Immature natural killer cell (primary cell): ENCODE data around the gene CEACAM16. TPM values are rescaled to one million over a fixed set of nuclear protein-coding genes. Genes with fewer than 3 reads are reported as not detected.

Source experiments
- DNase-seq, 3 donors: peaks; one replicate each; pipeline ENCODE4 v3.0.0; 2022; ENCODE audit warnings: mixed read lengths in 1 of 3
- H3K27ac Mint-ChIP-seq, 6 donors: one replicate each; pipeline ENCODE4 v1.8.0; 2020; ENCODE audit warnings: mixed read lengths in 6 of 6, mild to moderate bottlenecking in 5 of 6, inconsistent platforms in 4 of 6, moderate library complexity in 3 of 6
- H3K27me3 Mint-ChIP-seq, 3 donors: one replicate each; pipeline ENCODE4 v1.8.0; 2020 to 2021; ENCODE audit warnings: low read depth in 3 of 3, mild to moderate bottlenecking in 3 of 3, mixed read lengths in 3 of 3, moderate library complexity in 3 of 3, inconsistent platforms in 1 of 3
- H3K36me3 Mint-ChIP-seq, 3 donors: one replicate each; pipeline ENCODE4 v1.8.0; 2020; ENCODE audit warnings: mixed read lengths in 3 of 3, inconsistent platforms in 2 of 3, mild to moderate bottlenecking in 2 of 3
- H3K4me1 Mint-ChIP-seq, 2 donors: one replicate each; pipeline ENCODE4 v1.8.0; 2020; ENCODE audit warnings: inconsistent platforms in 2 of 2, mild to moderate bottlenecking in 2 of 2, mixed read lengths in 2 of 2, moderate library complexity in 1 of 2
- H3K4me3 Mint-ChIP-seq, 5 donors: one replicate each; pipeline ENCODE4 v1.8.0; 2020; ENCODE audit warnings: mild to moderate bottlenecking in 5 of 5, mixed read lengths in 5 of 5, inconsistent platforms in 3 of 5, moderate library complexity in 3 of 5
- H3K9me3 Mint-ChIP-seq, 6 donors: one replicate each; pipeline ENCODE4 v1.8.0; 2020; ENCODE audit warnings: mild to moderate bottlenecking in 6 of 6, mixed read lengths in 6 of 6, inconsistent platforms in 4 of 6, moderate library complexity in 3 of 6
- polyA plus RNA-seq, 3 donors: library from polyadenylated mRNA; unstranded; fragments of 300-500 nt; fragmentation: Illumina TruSeq; gene quantifications; one replicate each; pipeline ENCODE4 v1.2.3, GENCODE V29; 2021

The CEACAM16 gene
- not detected for polyA plus RNA-seq

- H3K27ac Mint-ChIP-seq = no peak within 1 kb of the TSS
- no peaks in the 10 kb centered on the region for H3K4me1 Mint-ChIP-seq
- no peak for DNase-seq
- no peaks in the 10 kb centered on the region for H3K36me3 Mint-ChIP-seq
- no peaks in the 10 kb centered on the region for H3K9me3 Mint-ChIP-seq
- H3K27me3 Mint-ChIP-seq = peaks cover 3 to 8% (median 6%) of the 10 kb centered on the region in 3 donors
- no peak within 1 kb of the TSS for H3K4me3 Mint-ChIP-seq
Observed at GRCh38 chr19:44698492-44699201, at the start of gene CEACAM16. Gene CEACAM16 (plus strand): TSS chr19:44699151. CDS start chr19:44701457, 2,306 bp downstream.

DNA sequence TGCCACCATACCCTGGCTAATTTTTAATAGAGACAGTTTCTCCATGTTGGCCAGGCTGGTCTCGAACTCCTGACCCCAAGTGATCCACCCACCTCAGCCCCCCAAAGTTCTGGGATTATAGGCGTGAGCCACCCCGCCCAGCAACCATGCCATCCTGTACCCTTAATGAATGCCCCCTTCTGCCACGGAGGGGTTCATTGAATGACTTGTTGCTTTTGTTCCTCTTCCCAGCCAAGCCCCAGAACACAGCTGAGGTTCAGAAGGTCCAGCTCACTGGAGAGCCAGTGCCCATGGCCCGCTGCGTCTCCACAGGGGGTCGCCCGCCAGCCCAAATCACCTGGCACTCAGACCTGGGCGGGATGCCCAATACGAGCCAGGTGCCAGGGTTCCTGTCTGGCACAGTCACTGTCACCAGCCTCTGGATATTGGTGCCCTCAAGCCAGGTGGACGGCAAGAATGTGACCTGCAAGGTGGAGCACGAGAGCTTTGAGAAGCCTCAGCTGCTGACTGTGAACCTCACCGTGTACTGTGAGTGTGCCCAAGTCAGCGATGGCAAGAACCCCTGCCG is 49.3 kb upstream of the CEACAM16 start:
- DNase-seq = no peak
- Mint-ChIP-seq H3K27ac (no peak overlapping the region), H3K4me3 (no peak overlapping the region), H3K9me3 (no peaks in the 10 kb centered on the region), H3K4me1 (peaks cover 4 to 11% of the 10 kb centered on the region in 2 donors), H3K27me3 (peaks cover 0 to 6% (median 1%) of the 10 kb centered on the region in 3 donors), H3K36me3 (peaks cover 0 to 21% (median 7%) of the 10 kb centered on the region in 3 donors)

DNA sequence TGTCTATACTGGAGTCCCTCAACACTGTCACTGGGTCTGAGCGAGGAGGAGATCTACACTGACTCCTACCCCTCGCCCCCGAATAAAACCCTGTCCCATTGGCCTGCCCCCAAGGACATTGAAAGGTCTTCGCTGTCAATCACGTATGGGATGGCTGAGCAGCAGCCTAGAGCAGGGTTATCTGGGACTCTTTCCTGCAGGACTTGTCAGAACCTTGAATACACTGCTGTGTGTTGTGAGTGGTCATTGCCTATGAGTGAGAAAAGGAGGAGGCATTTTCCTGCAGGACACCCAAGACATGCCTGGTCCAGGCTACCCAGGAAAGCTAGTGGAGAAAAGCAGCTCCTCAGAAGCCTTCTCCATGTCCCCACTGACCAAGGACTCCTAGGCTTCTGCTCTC is 45.6 kb upstream of the CEACAM16 start:
- peaks cover 0 to 34% (median 8%) of the 10 kb centered on the region in 3 donors for H3K36me3 Mint-ChIP-seq
- no peak overlapping the region for H3K4me3 Mint-ChIP-seq
- H3K27me3 Mint-ChIP-seq = peaks cover 0 to 2% (median 1%) of the 10 kb centered on the region in 3 donors
- H3K27ac Mint-ChIP-seq = peak overlapping the region in 1 of 6 donors; percentile 17
- H3K9me3 Mint-ChIP-seq = no peaks in the 10 kb centered on the region
- peaks cover 12 to 15% of the 10 kb centered on the region in 2 donors for H3K4me1 Mint-ChIP-seq
- DNase-seq = no peak

DNA sequence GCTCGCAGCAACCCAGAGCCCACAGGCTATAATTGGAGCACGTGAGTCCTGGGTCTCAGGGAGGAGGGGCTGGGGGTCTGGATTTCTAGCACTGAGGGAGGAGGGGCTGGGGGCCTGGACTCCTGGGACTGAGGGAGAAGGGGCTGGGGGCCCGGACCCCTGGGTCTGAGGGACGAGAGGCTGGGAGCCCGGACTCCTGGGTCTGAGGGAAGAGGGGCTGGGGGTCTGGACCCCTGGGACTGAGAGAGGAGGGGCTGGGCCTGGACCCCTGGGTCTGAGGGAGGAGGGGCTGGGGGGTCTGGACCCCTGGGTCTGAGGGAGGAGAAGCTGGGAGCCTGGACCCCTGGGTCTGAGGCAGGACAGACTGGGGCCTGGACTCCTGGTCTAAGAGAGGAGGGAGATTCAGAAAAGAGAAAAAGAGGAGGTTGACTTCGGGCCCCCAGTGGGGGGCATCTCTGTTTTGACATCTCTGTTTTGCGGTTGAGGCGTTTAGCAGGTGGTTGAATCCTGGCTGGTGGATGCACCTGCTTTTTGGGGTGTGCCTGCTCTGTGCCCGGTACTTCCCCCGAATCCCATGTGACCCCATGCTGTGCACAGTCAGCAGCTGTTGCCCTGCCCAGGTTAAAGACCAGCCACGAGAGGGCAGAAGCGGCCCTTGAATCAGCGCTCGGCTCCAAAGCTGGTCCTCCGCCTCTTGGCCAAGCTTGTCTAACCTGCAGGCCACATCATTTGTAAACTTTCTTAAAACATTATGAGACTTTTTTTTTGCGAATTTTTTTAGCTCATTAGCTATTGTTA is 44.8 kb upstream of the CEACAM16 start:
- no peak overlapping the region for H3K4me3 Mint-ChIP-seq
- H3K9me3 Mint-ChIP-seq = no peaks in the 10 kb centered on the region
- peak; percentile 32 to 38 (median 32) for DNase-seq
- H3K27ac Mint-ChIP-seq = no peak overlapping the region
- H3K36me3 Mint-ChIP-seq = peaks cover 0 to 34% (median 8%) of the 10 kb centered on the region in 3 donors
- peaks cover 0 to 2% (median 0%) of the 10 kb centered on the region in 3 donors for H3K27me3 Mint-ChIP-seq
- peaks cover 12 to 15% of the 10 kb centered on the region in 2 donors for H3K4me1 Mint-ChIP-seq

DNA sequence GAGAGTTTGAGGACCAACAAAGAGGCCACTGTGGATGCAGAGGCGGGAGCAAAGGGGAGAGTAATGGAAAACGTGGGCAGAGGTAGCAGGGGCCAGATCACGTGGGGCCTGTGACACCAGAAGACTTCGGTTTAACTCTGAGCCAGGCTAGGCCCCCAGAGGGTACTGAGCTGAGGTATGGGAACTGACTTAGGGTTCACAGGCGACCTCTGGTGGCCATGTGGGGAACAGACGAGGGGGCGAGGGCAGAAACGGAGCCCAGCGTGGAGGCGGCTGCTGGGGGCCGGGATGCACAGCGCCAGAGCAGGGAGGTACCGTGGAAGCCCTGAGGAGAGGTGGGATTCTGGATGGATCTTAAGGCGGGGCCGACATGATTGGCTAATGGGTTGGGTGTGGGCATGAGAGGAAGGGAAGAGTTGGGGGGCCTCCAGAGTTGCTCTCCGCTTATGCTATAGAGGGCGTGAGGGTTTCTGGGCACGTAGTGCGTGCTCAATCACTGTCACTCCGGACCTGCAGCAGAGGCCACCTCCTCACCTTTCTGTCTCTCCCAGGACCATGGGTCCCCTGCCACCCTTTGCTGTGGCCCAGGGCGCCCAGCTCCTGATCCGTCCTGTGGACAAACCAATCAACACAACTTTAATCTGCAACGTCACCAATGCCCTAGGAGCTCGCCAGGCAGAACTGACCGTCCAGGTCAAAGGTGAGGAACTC is 41.6 kb upstream of the CEACAM16 start:
- H3K4me3 Mint-ChIP-seq = no peak overlapping the region
- peaks cover 0 to 26% (median 5%) of the 10 kb centered on the region in 3 donors for H3K36me3 Mint-ChIP-seq
- H3K9me3 Mint-ChIP-seq = no peaks in the 10 kb centered on the region
- no peak overlapping the region for H3K27ac Mint-ChIP-seq
- peaks cover 12% of the 10 kb centered on the region in 2 donors for H3K4me1 Mint-ChIP-seq
- DNase-seq = peak; percentile 51 to 56 (median 53)
- H3K27me3 Mint-ChIP-seq = peaks cover 0 to 2% (median 0%) of the 10 kb centered on the region in 3 donors

GRCh38 chr19:44658069-44658733 is 40.8 kb upstream of the CEACAM16 start:
- peaks cover 12% of the 10 kb centered on the region in 2 donors for H3K4me1 Mint-ChIP-seq
- DNase-seq = no peak
- H3K27ac Mint-ChIP-seq = no peak overlapping the region
- peaks cover 0 to 23% (median 5%) of the 10 kb centered on the region in 3 donors for H3K36me3 Mint-ChIP-seq
- H3K9me3 Mint-ChIP-seq = no peaks in the 10 kb centered on the region
- no peak overlapping the region for H3K4me3 Mint-ChIP-seq
- peaks cover 0 to 2% (median 1%) of the 10 kb centered on the region in 3 donors for H3K27me3 Mint-ChIP-seq

DNA sequence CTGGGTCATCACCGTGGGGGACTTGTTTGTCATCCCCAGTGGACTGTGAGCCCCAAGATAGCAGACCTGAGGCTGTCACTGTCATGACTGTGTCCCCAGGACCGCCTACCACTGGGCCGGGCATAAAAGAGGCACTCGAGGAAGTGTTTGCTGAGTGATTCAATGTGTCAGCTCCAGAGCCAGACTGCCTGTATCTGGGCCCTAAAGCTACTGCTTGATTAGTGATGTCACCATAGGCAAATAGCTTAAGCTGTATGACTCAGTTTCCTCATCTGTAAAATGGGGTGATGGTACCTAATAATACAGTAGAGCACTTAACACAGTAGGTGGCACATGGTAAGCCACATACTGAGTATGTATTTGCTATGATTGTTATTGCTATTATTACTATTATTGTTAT is 38.9 kb upstream of the CEACAM16 start:
- H3K4me3 Mint-ChIP-seq = no peak overlapping the region
- H3K27me3 Mint-ChIP-seq = peaks cover 0 to 2% (median 1%) of the 10 kb centered on the region in 3 donors
- H3K4me1 Mint-ChIP-seq = peaks cover 5 to 6% of the 10 kb centered on the region in 2 donors
- no peak overlapping the region for H3K27ac Mint-ChIP-seq
- peaks cover 0 to 14% (median 0%) of the 10 kb centered on the region in 3 donors for H3K36me3 Mint-ChIP-seq
- H3K9me3 Mint-ChIP-seq = no peaks in the 10 kb centered on the region
- no peak for DNase-seq

DNA sequence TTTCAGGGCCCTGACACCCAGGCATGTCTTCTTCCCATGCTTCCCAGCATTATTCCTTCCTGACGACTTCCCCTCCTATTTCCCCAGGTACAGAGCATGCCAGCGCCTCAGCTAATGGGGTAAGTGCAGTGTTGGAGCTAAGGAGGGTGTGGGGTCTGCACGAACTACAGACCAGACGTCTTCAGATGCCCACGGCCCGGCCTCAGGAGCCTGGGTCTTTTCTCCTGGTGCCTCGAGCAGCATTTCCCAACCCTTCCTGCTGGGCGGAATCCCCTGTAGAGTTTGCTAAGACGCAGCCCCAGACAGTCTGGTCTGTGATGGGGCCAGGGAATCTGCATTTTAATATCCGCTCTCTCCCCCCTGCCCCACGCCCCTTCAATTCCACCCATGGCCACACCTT is 37.7 kb upstream of the CEACAM16 start:
- no peak for DNase-seq
- Mint-ChIP-seq H3K4me1 (peaks cover 5 to 6% of the 10 kb centered on the region in 2 donors), H3K27me3 (peaks cover 0 to 2% (median 0%) of the 10 kb centered on the region in 3 donors), H3K36me3 (peaks cover 0 to 9% (median 0%) of the 10 kb centered on the region in 3 donors), H3K27ac (no peak overlapping the region), H3K9me3 (no peaks in the 10 kb centered on the region), H3K4me3 (no peak overlapping the region)

GRCh38 chr19:44661904-44662303 is 37.0 kb upstream of the CEACAM16 start:
- H3K27ac Mint-ChIP-seq = no peak overlapping the region
- peaks cover 4 to 5% of the 10 kb centered on the region in 2 donors for H3K4me1 Mint-ChIP-seq
- no peak overlapping the region for H3K4me3 Mint-ChIP-seq
- peaks cover 0 to 2% (median 0%) of the 10 kb centered on the region in 3 donors for H3K27me3 Mint-ChIP-seq
- no peaks in the 10 kb centered on the region for H3K9me3 Mint-ChIP-seq
- peaks cover 0 to 9% (median 0%) of the 10 kb centered on the region in 3 donors for H3K36me3 Mint-ChIP-seq
- no peak for DNase-seq

- no peaks in the 10 kb centered on the region for H3K4me1 Mint-ChIP-seq
- DNase-seq = no peak
- H3K9me3 Mint-ChIP-seq = no peaks in the 10 kb centered on the region
- H3K4me3 Mint-ChIP-seq = no peak overlapping the region
- peaks cover 0 to 3% (median 0%) of the 10 kb centered on the region in 3 donors for H3K36me3 Mint-ChIP-seq
- peak overlapping the region in 1 of 6 donors; percentile 35 for H3K27ac Mint-ChIP-seq
- peaks cover 0 to 2% (median 0%) of the 10 kb centered on the region in 3 donors for H3K27me3 Mint-ChIP-seq
Observed at GRCh38 chr19:44662691-44663385, 36.1 kb upstream of the CEACAM16 start.

- Mint-ChIP-seq H3K36me3 (peaks cover 0 to 3% (median 0%) of the 10 kb centered on the region in 3 donors), H3K27ac (no peak overlapping the region), H3K27me3 (peaks cover 0 to 2% (median 0%) of the 10 kb centered on the region in 3 donors), H3K9me3 (no peaks in the 10 kb centered on the region), H3K4me3 (no peak overlapping the region), H3K4me1 (no peaks in the 10 kb centered on the region)
- no peak for DNase-seq
Observed at GRCh38 chr19:44663996-44664395, 35.0 kb upstream of the CEACAM16 start.

GRCh38 chr19:44664976-44665375 is 34.0 kb upstream of the CEACAM16 start:
- H3K36me3 Mint-ChIP-seq = peaks cover 0 to 3% (median 0%) of the 10 kb centered on the region in 3 donors
- H3K27me3 Mint-ChIP-seq = peaks cover 0 to 2% (median 0%) of the 10 kb centered on the region in 3 donors
- H3K27ac Mint-ChIP-seq = no peak overlapping the region
- no peaks in the 10 kb centered on the region for H3K4me1 Mint-ChIP-seq
- no peaks in the 10 kb centered on the region for H3K9me3 Mint-ChIP-seq
- DNase-seq = no peak
- H3K4me3 Mint-ChIP-seq = no peak overlapping the region
